Activated CD8-positive, alpha-beta memory T cell treated with anti-CD3 and anti-CD28 coated beads, Interleukin-2, amount 10 ng/mL, durations not matched to agents 7 days and 5 days (primary cell): Measurements from ENCODE around the gene SVOP. TPM values are rescaled to one million over a fixed set of nuclear protein-coding genes. Genes with fewer than 3 reads are reported as not detected.

Source experiments
- ATAC-seq: fragments of 150-1000 bp; cut with Tn5 transposase; one replicate; pipeline ENCODE4 v1.10.0; 2021; ENCODE audit warnings: moderate library complexity
- CTCF ChIA-PET: fragments of 350-600 bp; sonication (Branson Sonifier 250); formaldehyde crosslinking; loops from one replicate; lab custom pipeline; 2021; ENCODE audit warnings: antibody characterized with exemption; lab: Charles Lee
- DNase-seq: peaks from one replicate; pipeline ENCODE4 v3.0.0-alpha.2; 2020
- H3K27ac Mint-ChIP-seq: one replicate; pipeline ENCODE4 v1.8.0; 2021; ENCODE audit warnings: mild to moderate bottlenecking, mixed read lengths
- H3K27me3 Mint-ChIP-seq: one replicate; pipeline ENCODE4 v1.8.0; 2021; ENCODE audit warnings: mixed read lengths
- H3K36me3 Mint-ChIP-seq: one replicate; pipeline ENCODE4 v1.8.0; 2021; ENCODE audit warnings: mild to moderate bottlenecking, mixed read lengths
- H3K4me1 Mint-ChIP-seq: one replicate; pipeline ENCODE4 v1.8.0; 2021; ENCODE audit warnings: mixed read lengths
- H3K4me3 Mint-ChIP-seq: one replicate; pipeline ENCODE4 v1.8.0; 2021; ENCODE audit warnings: mild to moderate bottlenecking, moderate library complexity, mixed read lengths
- H3K9me3 Mint-ChIP-seq: one replicate; pipeline ENCODE4 v1.8.0; 2022; ENCODE audit warnings: low read depth, mixed read lengths
- total RNA-seq, 2 experiments: library from RNA; stranded (reverse); gene quantifications; one replicate each; pipeline ENCODE4 v1.2.3, GENCODE V29; 2021

SVOP gene
- total RNA-seq, 2 experiments from 2014 or later: not detected

DNA sequence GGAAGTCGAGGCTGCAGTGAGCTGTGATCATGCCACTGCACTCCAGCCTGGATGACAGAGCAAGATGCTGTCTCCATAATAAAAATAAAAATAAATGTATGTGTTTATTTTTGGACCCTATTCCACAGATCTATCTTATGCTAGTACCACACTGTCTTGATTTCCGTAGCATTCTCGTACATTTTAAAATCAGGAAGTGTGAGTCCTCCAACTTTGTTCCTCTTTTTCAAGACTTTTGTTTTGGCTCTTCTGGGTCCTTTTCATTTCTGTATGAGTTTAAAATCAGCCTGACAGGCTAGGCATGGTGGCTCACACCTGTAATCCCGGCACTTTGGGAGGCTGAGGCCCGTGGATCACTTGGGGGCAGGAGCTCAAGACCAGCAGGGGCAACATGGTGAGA lies 115.1 kb downstream of the SVOP start:
- DNase-seq (no peak), ATAC-seq (no peak)
- no peaks in the 10 kb centered on the region for H3K4me1 Mint-ChIP-seq
- CTCF ChIA-PET: no interaction called here
- no peaks in the 10 kb centered on the region for H3K36me3 Mint-ChIP-seq
- H3K27ac Mint-ChIP-seq: no peak overlapping the region
- H3K9me3 Mint-ChIP-seq: no peaks in the 10 kb centered on the region
- no peak overlapping the region for H3K4me3 Mint-ChIP-seq
- peaks cover 17% of the 10 kb centered on the region for H3K27me3 Mint-ChIP-seq

DNA sequence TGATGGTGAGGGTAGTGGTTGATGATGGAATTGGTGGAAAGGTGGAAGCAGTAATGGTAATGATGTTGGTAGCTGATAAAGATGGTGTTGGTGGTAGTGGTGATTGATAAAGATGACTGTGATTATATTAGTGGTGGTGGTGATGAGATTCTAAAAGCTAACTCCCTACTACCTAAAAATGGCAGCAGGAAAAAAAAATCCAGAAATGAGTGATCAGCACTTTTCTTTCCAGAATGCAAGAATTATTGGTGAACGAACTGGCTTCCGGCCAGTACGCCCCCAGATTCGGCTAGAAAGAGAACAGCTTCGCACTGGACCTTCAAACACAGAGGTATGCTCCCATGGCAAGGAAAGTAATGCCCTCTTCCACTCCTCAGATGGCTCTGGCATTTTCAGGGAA lies 121.7 kb downstream of the SVOP start:
- Mint-ChIP-seq H3K27ac (no peak overlapping the region), H3K9me3 (peaks cover 5% of the 10 kb centered on the region), H3K27me3 (peaks cover 11% of the 10 kb centered on the region), H3K4me3 (no peak overlapping the region), H3K4me1 (no peaks in the 10 kb centered on the region), H3K36me3 (no peaks in the 10 kb centered on the region)
- CTCF ChIA-PET: no interaction called here
- ATAC-seq: no peak
- no peak for DNase-seq

DNA sequence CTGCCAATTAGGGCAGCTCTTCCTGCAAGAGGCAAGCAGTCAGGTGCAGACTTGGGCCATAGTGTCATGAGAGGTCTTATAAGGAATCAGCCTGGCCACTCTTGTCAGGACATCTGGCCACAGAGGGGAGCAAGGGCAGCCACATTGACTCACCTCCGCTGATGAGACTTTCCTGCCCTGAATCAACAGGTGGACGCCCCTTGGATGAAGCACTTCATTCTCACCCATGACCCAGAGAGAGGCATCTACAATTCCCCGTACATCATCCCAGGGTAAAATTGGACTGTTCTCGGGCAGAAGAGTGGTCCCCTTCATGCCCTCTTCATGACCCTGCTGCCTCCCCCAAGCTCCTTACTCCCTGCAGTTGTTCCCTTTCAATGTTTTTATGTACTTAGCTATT lies 124.1 kb downstream of the SVOP start:
- H3K27ac Mint-ChIP-seq: no peak overlapping the region
- H3K27me3 Mint-ChIP-seq: peaks cover 10% of the 10 kb centered on the region
- DNase-seq (no peak), ATAC-seq (no peak)
- CTCF ChIA-PET: interaction anchor here (1.2 kb wide), 1 partner anchor 63 kb away, joined by 3 read pairs; no protein-coding TSS in a partner anchor
- peaks cover 5% of the 10 kb centered on the region for H3K9me3 Mint-ChIP-seq
- no peak overlapping the region for H3K4me3 Mint-ChIP-seq
- H3K36me3 Mint-ChIP-seq: no peaks in the 10 kb centered on the region
- no peaks in the 10 kb centered on the region for H3K4me1 Mint-ChIP-seq

DNA sequence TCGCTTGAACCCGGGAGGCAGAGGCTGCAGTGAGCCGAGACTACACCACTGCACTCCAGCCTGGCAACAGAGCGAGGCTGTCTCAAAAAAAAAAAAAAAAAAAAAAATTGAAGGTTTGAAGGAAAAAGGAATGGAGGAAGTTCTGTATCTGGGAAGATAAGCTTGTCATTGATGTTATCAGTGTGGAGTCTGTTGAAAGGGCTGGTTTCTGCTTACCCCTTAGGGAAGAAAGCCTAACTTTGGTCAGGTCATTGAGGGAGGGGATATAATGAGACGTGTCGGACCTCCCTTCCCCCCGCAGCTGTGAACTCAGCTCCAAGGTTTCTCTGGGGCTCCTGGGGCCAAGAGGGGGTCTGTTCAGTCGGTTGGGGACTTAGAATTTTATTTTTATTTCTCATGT lies 124.5 kb downstream of the SVOP start:
- DNase-seq: no peak
- H3K9me3 Mint-ChIP-seq: peaks cover 5% of the 10 kb centered on the region
- H3K4me3 Mint-ChIP-seq: no peak overlapping the region
- H3K27ac Mint-ChIP-seq: no peak overlapping the region
- CTCF ChIA-PET: no interaction called here
- peaks cover 10% of the 10 kb centered on the region for H3K27me3 Mint-ChIP-seq
- no peak for ATAC-seq
- no peaks in the 10 kb centered on the region for H3K4me1 Mint-ChIP-seq
- no peaks in the 10 kb centered on the region for H3K36me3 Mint-ChIP-seq

DNA sequence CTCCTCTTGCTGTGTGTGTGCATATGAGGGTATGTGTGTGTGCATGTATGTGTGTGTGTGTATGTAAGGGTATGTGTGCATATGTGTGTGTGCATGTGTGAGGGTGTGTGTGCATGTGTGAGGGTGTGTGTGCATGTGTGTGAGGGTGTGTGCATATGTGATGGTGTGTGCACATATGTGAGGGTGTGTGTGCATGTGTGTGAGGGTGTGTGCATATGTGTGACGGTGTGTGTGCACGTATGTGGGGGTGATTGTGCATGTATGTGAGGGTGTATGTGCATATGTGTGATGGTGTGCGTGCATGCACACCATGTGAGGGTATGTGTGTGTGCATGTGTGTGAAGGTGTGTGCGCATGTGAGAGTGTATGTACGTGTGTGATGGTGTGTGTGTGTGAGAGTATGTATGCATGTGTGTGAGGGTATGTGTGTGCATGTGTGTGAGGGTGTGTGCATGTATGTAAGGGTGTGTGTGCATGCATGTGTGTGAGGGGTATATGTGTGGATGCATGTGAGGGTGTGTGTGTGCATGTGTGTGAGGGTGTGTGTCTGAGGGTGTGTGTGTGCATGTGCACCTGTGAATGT lies 125.6 kb downstream of the SVOP start:
- no peak overlapping the region for H3K27ac Mint-ChIP-seq
- H3K9me3 Mint-ChIP-seq: peaks cover 5% of the 10 kb centered on the region
- DNase-seq (no peak), ATAC-seq (no peak)
- no peaks in the 10 kb centered on the region for H3K36me3 Mint-ChIP-seq
- H3K4me1 Mint-ChIP-seq: no peaks in the 10 kb centered on the region
- no peak overlapping the region for H3K4me3 Mint-ChIP-seq
- peaks cover 6% of the 10 kb centered on the region for H3K27me3 Mint-ChIP-seq
- CTCF ChIA-PET: no interaction called here

DNA sequence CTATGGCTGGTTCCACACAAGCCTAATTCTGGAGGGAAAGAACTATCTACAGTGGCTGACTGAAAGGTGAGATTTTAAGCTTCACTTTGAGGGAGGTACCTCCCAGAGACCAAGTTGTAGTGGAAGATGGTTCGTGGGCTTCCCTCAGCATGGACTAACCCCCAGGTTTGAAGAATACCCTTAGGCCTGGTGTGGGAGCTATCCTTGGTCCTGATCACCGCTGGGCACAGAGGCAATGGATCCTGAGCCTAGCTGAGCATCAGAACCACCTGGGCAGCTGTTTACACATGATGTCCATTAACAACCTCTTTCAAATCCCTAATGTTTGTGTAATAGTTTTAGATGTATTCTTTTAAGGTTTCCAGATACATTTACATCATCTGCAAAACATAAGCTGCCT lies 130.7 kb downstream of the SVOP start:
- Mint-ChIP-seq H3K4me1 (no peaks in the 10 kb centered on the region), H3K9me3 (peaks cover 1% of the 10 kb centered on the region), H3K27me3 (peaks cover 6% of the 10 kb centered on the region), H3K36me3 (no peaks in the 10 kb centered on the region), H3K27ac (no peak overlapping the region), H3K4me3 (no peak overlapping the region)
- peak; percentile 47 for DNase-seq
- no peak for ATAC-seq
- CTCF ChIA-PET: interaction anchor here (1.4 kb wide), 1 partner anchor 28 kb away, joined by 3 read pairs; no protein-coding TSS in a partner anchor

DNA sequence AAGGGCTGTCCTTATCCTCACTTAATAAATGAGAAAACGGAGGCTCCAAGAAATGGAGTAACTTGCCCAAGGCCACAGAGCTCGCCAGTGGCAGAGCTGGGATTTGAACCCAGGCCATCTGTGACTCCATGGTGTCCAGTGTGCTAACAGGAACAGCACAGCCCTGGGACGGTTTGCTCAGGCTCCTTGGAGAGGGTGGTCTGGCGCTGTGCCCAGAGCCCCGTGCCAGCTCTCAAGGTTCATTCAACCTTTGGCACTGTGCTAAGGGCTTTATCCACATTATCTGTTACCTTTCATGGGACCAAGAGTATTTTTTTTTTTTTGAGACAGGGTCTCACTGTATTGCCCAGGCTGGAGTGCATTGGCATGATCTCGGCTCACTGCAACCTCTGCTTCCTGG lies 132.8 kb downstream of the SVOP start:
- ATAC-seq (no peak), DNase-seq (no peak)
- Mint-ChIP-seq H3K27ac (no peak overlapping the region), H3K36me3 (no peaks in the 10 kb centered on the region), H3K27me3 (peaks cover 6% of the 10 kb centered on the region), H3K4me3 (no peak overlapping the region), H3K9me3 (no peaks in the 10 kb centered on the region), H3K4me1 (peaks cover 5% of the 10 kb centered on the region)
- CTCF ChIA-PET: no interaction called here

DNA sequence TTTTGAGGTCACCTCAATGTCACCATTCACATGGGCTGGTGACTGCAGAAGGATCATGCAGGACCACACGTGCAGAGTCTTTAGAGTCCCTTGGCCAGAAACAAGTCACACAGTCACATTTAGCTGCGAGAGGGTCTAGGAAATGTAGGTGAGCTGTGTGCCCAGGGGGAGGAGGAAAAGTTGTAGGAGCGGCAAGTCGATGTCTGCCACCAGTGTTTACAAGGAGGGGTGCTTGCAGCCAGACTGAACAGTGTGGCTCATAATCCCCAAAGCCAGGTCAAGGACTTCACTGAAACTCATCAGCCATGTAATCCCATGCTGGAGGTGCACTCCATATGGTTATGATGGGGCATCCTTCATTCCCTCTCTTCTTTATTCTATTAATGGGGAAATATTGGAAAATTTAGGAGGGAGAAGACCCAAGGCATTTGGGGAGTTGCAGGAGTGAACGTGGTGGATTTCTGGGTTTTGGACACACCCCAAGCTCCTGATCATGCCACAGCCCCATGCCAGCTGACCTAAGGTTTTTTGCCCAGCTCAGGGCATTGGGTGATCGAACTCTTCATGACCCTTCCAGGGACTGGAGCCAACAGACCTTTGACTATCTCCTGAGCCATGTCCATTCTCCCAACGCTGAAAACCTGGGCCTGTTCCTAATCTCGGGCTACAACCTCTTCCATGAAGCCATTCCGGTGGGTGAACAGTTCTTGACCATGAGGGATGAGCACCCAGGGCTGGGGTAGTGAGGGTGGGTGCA lies 133.8 kb downstream of the SVOP start:
- H3K9me3 Mint-ChIP-seq: no peaks in the 10 kb centered on the region
- no peaks in the 10 kb centered on the region for H3K36me3 Mint-ChIP-seq
- no peak overlapping the region for H3K4me3 Mint-ChIP-seq
- DNase-seq (no peak), ATAC-seq (no peak)
- H3K4me1 Mint-ChIP-seq: peaks cover 5% of the 10 kb centered on the region
- CTCF ChIA-PET: interaction anchor here (1.1 to 3.5 kb wide), 2 partner anchors 63 to 206 kb away, joined by 3 to 20 read pairs; partner anchors contain the start of gene ALKBH2
- peaks cover 6% of the 10 kb centered on the region for H3K27me3 Mint-ChIP-seq
- H3K27ac Mint-ChIP-seq: no peak overlapping the region

DNA sequence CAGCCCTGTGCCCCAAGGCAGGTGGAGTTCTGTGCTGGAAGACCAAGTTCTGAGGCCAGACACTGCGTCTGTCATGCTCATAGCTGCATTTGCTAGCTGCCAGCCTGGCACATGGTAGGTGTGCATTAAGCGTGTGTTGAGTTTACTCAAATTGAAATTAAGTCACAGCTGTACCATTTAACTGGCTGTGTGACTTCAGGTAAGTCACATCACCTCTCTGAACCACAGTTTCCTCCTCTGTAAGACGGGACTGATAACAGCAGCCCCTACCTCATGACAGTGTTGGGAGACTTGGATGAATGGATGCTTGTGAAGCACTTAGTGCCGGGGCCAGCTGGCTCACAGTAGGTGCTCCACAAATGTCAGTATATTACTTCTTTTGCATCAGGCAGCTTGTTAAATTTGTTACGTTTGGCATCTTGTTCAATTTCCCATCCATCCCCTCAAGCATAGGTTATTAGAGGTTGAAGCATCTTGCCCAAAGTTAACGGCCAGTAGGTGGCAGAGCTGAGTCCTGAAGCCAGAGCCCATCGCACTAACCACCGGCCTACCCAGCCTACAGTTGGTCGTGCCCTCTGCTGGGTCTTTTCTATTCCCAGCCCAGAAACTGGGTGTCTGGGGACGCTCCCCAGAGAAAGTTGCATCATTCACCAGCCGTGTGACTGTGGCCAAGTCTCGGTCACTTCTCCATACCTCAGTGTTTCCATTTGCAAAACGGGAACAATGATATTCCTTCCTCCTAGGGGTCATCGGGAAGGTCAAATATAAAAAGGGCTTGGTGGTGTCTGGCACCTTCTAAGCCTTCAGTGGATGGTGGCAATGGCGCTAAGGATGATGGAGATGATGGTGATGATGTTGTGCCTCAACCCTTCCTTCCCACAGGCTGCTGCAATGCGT lies 136.5 kb downstream of the SVOP start:
- DNase-seq (peak; percentile 80), ATAC-seq (peak; percentile 75)
- Mint-ChIP-seq H3K4me1 (peaks cover 5% of the 10 kb centered on the region), H3K27me3 (peaks cover 6% of the 10 kb centered on the region), H3K27ac (no peak overlapping the region), H3K4me3 (no peak overlapping the region), H3K36me3 (no peaks in the 10 kb centered on the region), H3K9me3 (no peaks in the 10 kb centered on the region)
- CTCF ChIA-PET: interaction anchor here (0.7 to 3.5 kb wide), 25 partner anchors 9 to 510 kb away, joined by 3 to 20 read pairs (median 3); partner anchors contain the start of genes ALKBH2 and USP30

DNA sequence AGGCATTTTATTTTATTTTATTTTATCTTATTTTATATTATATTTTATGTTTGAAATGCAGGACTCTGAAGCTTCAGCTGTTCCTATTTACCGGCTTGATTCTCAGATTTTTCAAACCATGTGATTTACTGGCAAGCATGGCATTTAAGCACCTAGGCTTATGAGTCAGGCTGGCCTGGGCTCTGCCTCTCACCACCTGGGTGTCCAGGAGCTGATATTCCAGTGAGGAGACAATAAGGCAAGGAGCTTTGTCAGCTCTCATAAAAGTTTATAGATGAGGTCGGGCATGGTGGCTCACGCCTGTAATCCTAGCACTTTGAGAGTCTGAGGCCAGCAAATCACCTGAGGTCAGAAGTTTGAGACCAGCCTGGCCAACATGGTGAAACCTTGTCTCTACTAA lies 138.9 kb downstream of the SVOP start:
- no peaks in the 10 kb centered on the region for H3K36me3 Mint-ChIP-seq
- H3K27ac Mint-ChIP-seq: no peak overlapping the region
- H3K9me3 Mint-ChIP-seq: no peaks in the 10 kb centered on the region
- H3K4me3 Mint-ChIP-seq: no peak overlapping the region
- DNase-seq (no peak), ATAC-seq (no peak)
- peaks cover 5% of the 10 kb centered on the region for H3K4me1 Mint-ChIP-seq
- CTCF ChIA-PET: interaction anchor here (0.7 to 3.0 kb wide), 5 partner anchors 11 to 211 kb away, joined by 3 to 10 read pairs (median 4); partner anchors contain the start of gene ALKBH2
- peaks cover 6% of the 10 kb centered on the region for H3K27me3 Mint-ChIP-seq

DNA sequence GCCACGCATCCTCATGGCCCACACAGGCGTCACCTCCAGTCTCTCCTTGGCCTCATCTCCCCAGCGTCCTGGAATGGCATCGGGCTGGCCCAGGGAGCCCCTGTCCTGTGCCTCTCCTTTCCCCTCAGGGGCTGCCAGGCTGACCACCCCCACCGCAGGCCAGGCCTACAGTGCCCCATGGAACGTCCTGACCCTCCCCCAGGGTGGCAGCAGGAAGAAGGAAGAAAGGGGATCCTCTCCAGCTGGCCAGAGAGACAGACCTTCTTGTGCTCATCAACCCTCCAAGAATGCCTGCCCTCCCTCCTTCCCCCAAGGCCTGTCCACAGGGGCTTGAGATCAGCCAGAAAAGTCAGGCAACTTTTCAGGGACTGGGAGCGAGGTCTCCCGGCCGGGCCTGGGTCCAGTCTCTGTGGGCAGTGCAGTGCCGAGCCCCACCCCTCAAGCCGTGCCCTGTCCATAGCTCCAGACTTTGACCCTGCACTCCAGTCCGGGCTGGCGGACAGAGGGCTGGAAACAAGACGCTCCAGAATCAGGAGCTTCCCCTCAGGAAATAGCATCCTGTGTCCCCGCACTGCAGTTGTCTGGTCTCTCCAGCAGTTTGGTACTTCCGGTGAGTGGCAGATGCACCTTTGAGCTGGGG lies 141.1 kb downstream of the SVOP start, which contains the start of gene DAO:
Gene DAO (plus strand): TSS at position 478 of the 640 bp plus-strand sequence. CDS start 4,915 bp downstream, outside the sequence.
- no peak for ATAC-seq
- H3K4me3 Mint-ChIP-seq: no peak within 1 kb of the TSS
- H3K36me3 Mint-ChIP-seq: no peaks in the 10 kb centered on the region
- peaks cover 19% of the 10 kb centered on the region for H3K4me1 Mint-ChIP-seq
- no peaks in the 10 kb centered on the region for H3K27me3 Mint-ChIP-seq
- CTCF ChIA-PET: no interaction called here
- no peaks in the 10 kb centered on the region for H3K9me3 Mint-ChIP-seq
- no peak for DNase-seq
- no peak within 1 kb of the TSS for H3K27ac Mint-ChIP-seq

DNA sequence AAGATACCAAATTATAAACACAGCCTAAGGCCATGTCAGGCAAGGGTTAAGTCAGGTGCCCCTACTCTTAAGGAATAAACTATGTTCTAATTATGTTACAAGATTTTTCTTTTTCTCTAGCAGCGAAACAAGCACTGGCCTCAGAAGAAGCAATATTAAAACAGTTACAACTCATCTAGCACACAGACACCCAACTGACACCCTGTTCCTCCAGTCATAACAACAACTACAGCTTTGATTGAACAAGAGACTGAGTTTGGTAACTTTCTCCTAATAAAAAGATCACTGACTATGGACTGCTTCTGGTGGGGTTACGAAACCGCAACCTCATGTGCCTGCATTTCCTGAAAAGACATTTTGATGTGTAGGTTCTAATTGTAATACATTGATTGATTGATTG lies 144.3 kb downstream of the SVOP start:
- no peak overlapping the region for H3K4me3 Mint-ChIP-seq
- CTCF ChIA-PET: no interaction called here
- no peak overlapping the region for H3K27ac Mint-ChIP-seq
- DNase-seq: no peak
- no peaks in the 10 kb centered on the region for H3K9me3 Mint-ChIP-seq
- no peak for ATAC-seq
- H3K4me1 Mint-ChIP-seq: peaks cover 20% of the 10 kb centered on the region
- H3K36me3 Mint-ChIP-seq: no peaks in the 10 kb centered on the region
- H3K27me3 Mint-ChIP-seq: no peaks in the 10 kb centered on the region
